NCI-H1417 treated with DMSO at 0.1 percent for 48 hours (cell line): ENCODE measurements around the gene C5.

Experiments used
- DNase-seq: peaks from one replicate; lab custom pipeline; 2025; lab: John Stamatoyannopoulos, UW

Gene C5

DNA sequence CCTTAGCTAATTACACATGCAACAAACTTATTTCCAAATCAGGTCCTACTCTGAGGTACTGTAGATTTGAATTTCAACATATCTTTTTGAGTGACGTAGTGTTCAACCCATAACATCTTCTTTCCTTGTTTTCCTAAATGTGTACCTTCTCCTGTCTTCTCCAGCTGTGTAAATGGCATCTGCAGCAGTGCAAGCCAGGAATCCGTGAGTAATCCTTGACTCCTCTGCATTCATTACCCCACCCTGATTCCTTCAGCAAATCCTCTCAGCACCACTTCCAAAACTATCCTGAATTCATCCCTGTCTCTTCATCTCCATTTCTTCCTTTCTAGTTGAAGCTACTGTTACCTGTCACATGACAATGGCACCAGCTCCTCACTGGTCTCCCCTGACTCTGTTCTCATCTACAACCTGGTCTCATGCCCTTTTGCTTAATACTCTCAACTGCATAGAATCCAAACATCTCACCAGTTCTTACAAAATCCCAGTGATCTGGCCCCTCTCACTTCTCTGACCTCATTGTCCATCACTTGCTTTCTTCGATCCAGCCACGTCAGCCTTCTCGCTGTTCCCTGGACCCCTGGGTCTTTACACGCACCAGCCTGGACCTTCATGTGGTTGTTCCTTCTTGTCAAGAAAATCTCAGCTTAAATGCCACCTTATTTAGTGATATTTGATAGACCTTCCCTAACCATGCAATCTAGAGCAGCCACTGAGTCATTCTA, 108.9 kb downstream of the C5 start:
- DNase-seq, result no peak

- no peak for DNase-seq
These were observed 109.5 kb downstream of the C5 start for GRCh38 chr9:120940573-120940972.

DNA sequence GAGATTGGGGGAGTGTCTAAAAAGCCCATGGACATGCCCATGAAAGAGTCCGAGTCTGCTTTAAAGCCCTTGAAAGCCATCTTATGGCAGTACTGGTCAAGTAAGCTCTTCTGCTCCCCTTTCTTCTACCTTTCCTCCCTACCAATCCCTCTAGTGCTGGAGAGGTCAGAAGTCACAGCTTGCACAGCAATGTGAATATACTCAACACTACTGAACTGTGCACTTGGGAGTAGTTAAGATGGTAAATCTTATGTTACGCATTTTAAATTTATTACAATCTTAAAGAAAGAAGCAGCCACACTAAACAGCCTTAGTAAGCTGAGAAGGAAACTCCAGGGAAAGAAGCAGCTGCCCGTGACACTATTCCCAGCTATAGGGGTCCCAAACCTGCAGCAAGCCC, 111.2 kb downstream of the C5 start:
- no peak for DNase-seq

DNA sequence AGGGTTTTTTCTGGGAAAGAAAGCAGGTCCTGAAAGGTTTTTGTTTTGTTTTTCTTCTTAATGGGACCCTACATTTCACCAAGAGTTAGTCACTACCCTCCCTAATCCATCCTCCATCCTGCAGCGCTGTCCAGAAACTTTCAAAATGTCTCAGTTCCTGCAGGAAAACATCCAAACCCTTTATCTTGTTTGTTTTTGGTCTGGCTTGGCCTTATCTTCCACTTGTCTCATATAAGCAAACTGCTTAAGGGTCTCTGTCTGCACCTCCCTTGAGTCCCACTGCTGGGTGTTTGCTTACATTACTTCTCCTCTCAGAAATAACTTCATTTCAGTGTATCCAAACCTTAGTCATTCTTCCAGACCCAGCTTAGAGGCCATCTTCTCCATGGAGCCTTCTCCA, 112.5 kb downstream of the C5 start:
- no peak for DNase-seq

DNA sequence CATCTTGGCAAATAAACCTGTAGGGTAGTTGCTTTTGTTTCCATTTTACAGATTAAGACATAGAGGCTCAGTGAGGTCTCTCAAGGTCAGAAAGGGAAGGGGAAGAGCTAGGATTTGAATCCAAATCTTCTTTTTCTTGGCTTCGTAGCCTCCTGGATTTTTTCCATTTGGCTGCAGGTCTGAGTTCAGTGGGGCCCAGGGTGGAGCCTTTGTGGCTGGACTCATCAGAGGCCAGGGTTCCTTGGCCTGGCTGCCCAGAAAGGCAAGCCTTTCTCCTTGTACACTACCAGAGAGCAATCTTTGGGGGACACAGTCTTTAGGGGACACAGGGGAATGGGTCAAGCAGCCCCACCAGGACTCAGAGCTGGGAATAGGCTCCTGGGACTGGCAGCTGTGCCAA, 112.9 kb downstream of the C5 start:
- no peak for DNase-seq

GRCh38 chr9:120936764-120937122, 113.3 kb downstream of the C5 start:
- no peak for DNase-seq

GRCh38 chr9:120936011-120936763, 113.9 kb downstream of the C5 start:
- no peak for DNase-seq

DNA sequence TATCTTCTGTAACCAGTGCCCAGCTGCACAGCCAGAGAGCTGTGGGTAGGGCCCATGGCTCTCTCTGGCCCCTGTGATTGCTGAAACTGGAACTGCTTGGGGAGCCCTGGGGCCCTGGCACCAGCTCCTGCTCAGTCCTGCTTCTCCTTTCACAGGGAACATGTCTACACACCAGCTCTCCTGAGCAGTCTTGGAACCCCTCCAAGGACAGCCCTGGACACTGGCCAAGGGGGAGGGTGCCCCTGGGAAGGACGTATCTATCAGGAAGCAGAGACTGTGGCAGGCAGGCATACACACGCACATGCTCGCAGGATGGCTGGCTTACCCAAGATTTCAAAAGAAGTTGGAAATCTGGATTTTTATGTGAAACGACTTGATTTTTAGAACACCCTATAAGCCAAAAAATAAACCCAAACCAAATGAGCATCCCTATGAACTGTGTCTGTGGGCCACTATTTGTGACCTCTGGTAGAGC, 114.7 kb downstream of the C5 start:
- no peak for DNase-seq

DNA sequence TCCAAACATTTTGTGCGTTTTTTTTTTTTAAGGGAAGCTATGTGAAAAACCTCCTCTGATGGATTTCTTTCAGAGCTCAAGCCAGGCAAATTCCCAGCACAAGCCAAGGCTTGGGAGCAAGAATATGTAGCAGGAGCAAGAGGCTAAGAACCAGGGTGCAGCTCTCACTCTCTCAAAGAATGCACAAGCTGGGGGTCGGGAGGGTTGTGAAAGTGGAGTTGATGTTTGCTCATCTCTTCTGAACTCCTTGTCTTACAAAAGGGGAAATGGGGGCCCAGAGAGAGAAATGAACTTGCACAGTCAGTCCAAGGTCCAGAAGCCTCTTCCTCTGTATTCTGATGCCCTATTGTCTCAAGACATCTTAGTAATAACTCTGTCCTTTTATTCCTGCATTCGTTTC, 115.8 kb downstream of the C5 start:
- DNase-seq, result no peak

GRCh38 chr9:120933310-120934055, 116.6 kb downstream of the C5 start:
- DNase-seq, result no peak

DNA sequence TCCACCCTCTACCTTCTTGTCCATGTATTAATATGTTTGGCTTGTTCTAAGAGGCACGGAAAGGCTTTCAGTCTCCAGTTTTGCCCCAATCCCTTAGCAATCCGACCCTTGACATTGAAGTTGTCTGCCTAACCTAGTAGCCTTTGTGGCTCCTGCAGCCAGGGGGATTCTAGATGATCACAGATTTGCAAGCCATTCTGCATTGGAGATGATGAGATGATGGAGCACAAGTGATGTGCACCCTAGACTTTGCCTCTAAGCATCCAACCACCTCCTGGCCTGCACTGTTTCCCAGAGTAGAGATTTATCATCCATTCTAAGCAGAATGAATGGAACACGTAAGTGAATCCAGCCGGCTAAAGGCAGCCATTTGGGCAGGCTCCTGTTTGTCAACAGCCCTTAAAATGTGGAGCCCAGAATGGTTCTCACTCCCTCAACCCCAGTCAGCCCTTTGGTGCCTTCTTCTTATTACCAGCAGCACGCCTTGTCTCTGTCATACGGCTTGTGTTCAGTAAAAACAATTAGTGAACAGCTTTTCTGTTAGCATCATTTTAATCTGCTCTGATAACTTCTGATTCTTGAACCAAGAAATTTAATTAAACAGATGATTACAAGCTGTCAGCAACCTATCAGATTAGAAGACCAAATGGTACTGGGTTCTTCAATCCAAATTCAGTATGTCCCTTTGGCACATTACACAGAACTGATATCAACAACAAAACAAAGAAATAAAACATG, 117.8 kb downstream of the C5 start:
- DNase-seq, result no peak

GRCh38 chr9:120931231-120932085, 118.6 kb downstream of the C5 start:
- no peak for DNase-seq

- DNase-seq, result no peak
These were observed 120.8 kb downstream of the C5 start for GRCh38 chr9:120929229-120929791.

- no peak for DNase-seq
These were observed 121.4 kb downstream of the C5 start for GRCh38 chr9:120928483-120929228.

GRCh38 chr9:120928015-120928482, 122.0 kb downstream of the C5 start:
- no peak for DNase-seq

DNA sequence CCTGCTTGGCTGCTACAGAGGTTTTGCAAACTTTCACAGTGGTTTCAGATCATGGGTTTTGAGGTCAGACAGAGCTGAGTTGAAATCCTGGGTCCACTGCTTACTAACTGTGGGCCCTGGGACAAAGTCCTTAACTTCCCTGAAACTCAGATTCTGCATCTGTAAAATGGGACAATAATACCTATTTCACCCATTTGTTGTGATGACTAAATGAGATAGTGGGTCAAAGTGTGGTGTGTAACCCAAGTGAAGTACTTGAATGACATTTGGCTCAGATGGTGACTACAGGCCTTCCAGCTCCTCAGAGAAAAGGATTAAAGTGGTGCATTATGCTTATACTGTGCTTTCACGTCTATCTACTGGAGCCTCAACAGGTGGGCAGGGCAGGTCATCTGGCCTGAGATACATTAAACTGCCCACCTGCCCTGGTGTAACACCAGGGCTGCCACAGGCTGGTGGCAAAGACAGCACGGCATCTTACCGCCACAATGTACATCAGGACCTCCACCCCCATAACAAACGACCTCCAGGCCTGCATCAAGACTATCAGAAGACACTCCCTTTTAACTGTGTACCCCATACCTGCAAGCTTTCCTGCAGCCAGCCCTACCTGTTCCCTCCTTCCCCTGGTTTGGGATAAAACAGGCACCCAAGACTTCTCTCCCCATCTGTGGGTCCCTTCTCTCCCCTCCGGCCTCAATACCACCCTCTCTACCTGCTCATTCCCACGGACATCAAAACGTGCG, 122.6 kb downstream of the C5 start:
- DNase-seq, result no peak

- DNase-seq, result no peak
These were observed 123.6 kb downstream of the C5 start, which contains the start of gene TRAF1 for GRCh38 chr9:120926397-120926928. Gene TRAF1 (minus strand): TSS chr9:120926796. CDS start chr9:120926075, 721 bp downstream.

DNA sequence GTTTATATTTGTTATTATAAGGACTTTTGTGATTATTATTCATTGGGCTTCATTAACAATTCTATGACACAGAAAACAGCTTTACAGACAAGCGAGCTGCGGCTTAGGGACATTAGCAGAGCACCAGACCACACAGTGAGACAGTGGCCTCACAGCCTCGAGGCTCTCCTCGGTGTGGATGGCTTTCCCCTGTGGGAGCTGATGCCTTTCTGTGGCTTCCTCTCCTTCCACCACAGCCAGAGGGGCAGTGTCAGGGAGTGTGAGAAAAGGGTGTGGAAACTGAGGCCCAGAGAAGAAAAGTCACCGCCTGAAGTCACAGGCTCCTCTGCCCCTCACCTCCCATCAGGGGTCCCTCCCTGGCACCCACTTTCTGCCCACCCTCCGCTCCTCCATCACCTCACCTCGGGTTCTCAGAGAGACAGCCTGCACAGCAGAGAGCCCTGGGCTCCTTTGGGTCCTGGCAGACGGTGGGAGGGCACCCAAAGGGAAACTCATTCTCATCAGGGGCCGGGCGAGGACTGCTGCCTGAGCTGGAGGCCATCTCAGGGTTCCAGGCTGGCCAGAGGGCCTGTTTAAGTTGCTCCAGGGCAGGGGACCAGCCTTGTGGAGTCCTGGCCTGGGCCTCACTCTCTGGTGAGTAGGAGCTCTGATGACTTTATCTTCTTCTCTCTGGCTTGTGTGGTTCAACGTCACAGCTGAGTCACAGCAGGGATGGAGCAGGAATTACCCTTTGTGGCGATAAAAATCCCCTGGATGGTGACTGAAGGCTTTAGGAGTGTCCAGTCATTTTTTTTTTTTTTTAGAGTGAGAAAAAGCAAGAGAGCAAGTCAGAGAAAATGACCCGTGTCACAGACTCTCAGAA, 124.3 kb downstream of the C5 start:
- DNase-seq, result no peak
